ENCODE measurements around the gene SCRT2.

SCRT2 gene

GRCh38 chr20:689947-690346 is 14.3 kb upstream of the SCRT2 start:
- Histone ChIP-seq H3K27me3 (ENCODE audit: insufficient read depth, low read depth) (no peaks in the 10 kb centered on the region), H4K20me1 (ENCODE audit: insufficient read depth) (no peaks in the 10 kb centered on the region), H3K79me2 (ENCODE audit: insufficient read depth, low read depth) (no peaks in the 10 kb centered on the region), H2AFZ (ENCODE audit: low read depth) (no peak overlapping the region), H3K4me1 (ENCODE audit: low read depth, poor library complexity, severe bottlenecking) (no peaks in the 10 kb centered on the region), H3K9ac (no peak overlapping the region), H3K27ac (no peak overlapping the region), H3K4me2 (no peak overlapping the region), H3K36me3 (ENCODE audit: insufficient read depth) (no peaks in the 10 kb centered on the region), H3K4me3 (IDR thresholded peaks at IDR 0.05; ENCODE audit: insufficient read depth, low read depth, low read length) (no peak overlapping the region)
- no peak for TF ChIP-seq CTCF (conservative IDR thresholded peaks at IDR 0.05; ENCODE audit: low read depth, low read length)

- H3K4me3 ChIP-seq (IDR thresholded peaks at IDR 0.05; ENCODE audit: insufficient read depth, low read depth, low read length): no peak overlapping the region
- no peak overlapping the region for H2AFZ ChIP-seq (ENCODE audit: low read depth)
- TF ChIP-seq CTCF (conservative IDR thresholded peaks at IDR 0.05; ENCODE audit: low read depth, low read length): no peak
- H3K36me3 ChIP-seq (ENCODE audit: insufficient read depth): no peaks in the 10 kb centered on the region
- no peaks in the 10 kb centered on the region for H3K79me2 ChIP-seq (ENCODE audit: insufficient read depth, low read depth)
- no peak overlapping the region for H3K27ac ChIP-seq
- H3K4me2 ChIP-seq: no peak overlapping the region
- H3K4me1 ChIP-seq (ENCODE audit: low read depth, poor library complexity, severe bottlenecking): no peaks in the 10 kb centered on the region
- no peaks in the 10 kb centered on the region for H3K27me3 ChIP-seq (ENCODE audit: insufficient read depth, low read depth)
- no peaks in the 10 kb centered on the region for H4K20me1 ChIP-seq (ENCODE audit: insufficient read depth)
- no peak overlapping the region for H3K9ac ChIP-seq
These were observed 13.7 kb upstream of the SCRT2 start for GRCh38 chr20:689348-689747.

GRCh38 chr20:688809-689212 is 13.2 kb upstream of the SCRT2 start:
- no peak overlapping the region for H3K4me3 ChIP-seq (IDR thresholded peaks at IDR 0.05; ENCODE audit: insufficient read depth, low read depth, low read length)
- no peak for TF ChIP-seq CTCF (conservative IDR thresholded peaks at IDR 0.05; ENCODE audit: low read depth, low read length)
- H3K27me3 ChIP-seq (ENCODE audit: insufficient read depth, low read depth): no peaks in the 10 kb centered on the region; the same call in 1 of the 2 replicates
- no peaks in the 10 kb centered on the region for H3K79me2 ChIP-seq (ENCODE audit: insufficient read depth, low read depth)
- no peaks in the 10 kb centered on the region for H3K4me1 ChIP-seq (ENCODE audit: low read depth, poor library complexity, severe bottlenecking)
- H3K27ac ChIP-seq: no peak overlapping the region
- no peaks in the 10 kb centered on the region for H3K36me3 ChIP-seq (ENCODE audit: insufficient read depth)
- H4K20me1 ChIP-seq (ENCODE audit: insufficient read depth): no peaks in the 10 kb centered on the region
- H3K4me2 ChIP-seq: no peak overlapping the region
- no peak overlapping the region for H2AFZ ChIP-seq (ENCODE audit: low read depth)
- no peak overlapping the region for H3K9ac ChIP-seq

GRCh38 chr20:687468-688203 is 12.0 kb upstream of the SCRT2 start:
- Histone ChIP-seq H3K9ac (no peak overlapping the region), H3K36me3 (ENCODE audit: insufficient read depth) (no peaks in the 10 kb centered on the region), H3K27ac (no peak overlapping the region), H3K4me2 (no peak overlapping the region), H3K79me2 (ENCODE audit: insufficient read depth, low read depth) (no peaks in the 10 kb centered on the region), H3K4me1 (ENCODE audit: low read depth, poor library complexity, severe bottlenecking) (no peaks in the 10 kb centered on the region), H4K20me1 (ENCODE audit: insufficient read depth) (no peaks in the 10 kb centered on the region), H3K4me3 (IDR thresholded peaks at IDR 0.05; ENCODE audit: insufficient read depth, low read depth, low read length) (no peak overlapping the region), H2AFZ (ENCODE audit: low read depth) (no peak overlapping the region), H3K27me3 (ENCODE audit: insufficient read depth, low read depth) (no peaks in the 10 kb centered on the region; the same call in 1 of the 2 replicates)
- TF ChIP-seq CTCF (conservative IDR thresholded peaks at IDR 0.05; ENCODE audit: low read depth, low read length): no peak

Measured in KMS-11 (cell line).